Fibroblast of skin of left quadriceps (primary cell): ENCODE measurements around the gene MCTP2.

Experiments
- DNase-seq, 2 experiments: peaks; one replicate each; pipeline ENCODE4 v3.0.0-alpha.2; 2013; ENCODE audit warnings: low read depth in 2 of 2

The MCTP2 gene

GRCh38 chr15:94297558-94297957 is 66.2 kb downstream of the MCTP2 start:
- DNase-seq: no peak

GRCh38 chr15:94298364-94298763 is 67.0 kb downstream of the MCTP2 start:
- DNase-seq: no peak

- DNase-seq: no peak
These were observed 69.3 kb downstream of the MCTP2 start for GRCh38 chr15:94300612-94301011.

- no peak for DNase-seq
These were observed 73.8 kb downstream of the MCTP2 start for GRCh38 chr15:94305133-94305532.

GRCh38 chr15:94306700-94307650 is 75.6 kb downstream of the MCTP2 start:
- DNase-seq: peak; percentile 56 to 62

- DNase-seq: peak; percentile 66 to 69
These were observed 81.6 kb downstream of the MCTP2 start for GRCh38 chr15:94312946-94313345.

- no peak for DNase-seq
These were observed 83.3 kb downstream of the MCTP2 start for GRCh38 chr15:94314639-94315038.

GRCh38 chr15:94317211-94317610 is 85.8 kb downstream of the MCTP2 start:
- DNase-seq: no peak

GRCh38 chr15:94322141-94322540 is 90.8 kb downstream of the MCTP2 start:
- DNase-seq: peak; percentile 62 to 68

GRCh38 chr15:94323076-94323475 is 91.7 kb downstream of the MCTP2 start:
- no peak for DNase-seq

- peak; percentile 46 to 49 for DNase-seq
These were observed 92.9 kb downstream of the MCTP2 start for GRCh38 chr15:94324117-94324826.

GRCh38 chr15:94324835-94325767 is 93.7 kb downstream of the MCTP2 start:
- DNase-seq: no peak

- DNase-seq: peak in 1 of 2 experiments; percentile 20
These were observed 96.1 kb downstream of the MCTP2 start for GRCh38 chr15:94327356-94327936.

GRCh38 chr15:94331731-94332130 is 100.4 kb downstream of the MCTP2 start:
- no peak for DNase-seq

GRCh38 chr15:94335616-94336015 is 104.3 kb downstream of the MCTP2 start:
- no peak for DNase-seq

GRCh38 chr15:94336817-94337467 is 105.6 kb downstream of the MCTP2 start:
- DNase-seq: no peak

GRCh38 chr15:94338243-94338846 is 107.0 kb downstream of the MCTP2 start:
- DNase-seq: no peak

- DNase-seq: no peak
These were observed 114.9 kb downstream of the MCTP2 start for GRCh38 chr15:94346282-94346681.

- no peak for DNase-seq
These were observed 116.7 kb downstream of the MCTP2 start for GRCh38 chr15:94348084-94348483.

GRCh38 chr15:94351031-94351535 is 119.7 kb downstream of the MCTP2 start:
- DNase-seq: no peak
